ENCODE results near the gene ZNF211. TPM values are rescaled to one million over a fixed set of nuclear protein-coding genes. Genes with fewer than 3 reads are reported as not detected.

ZNF211 gene
- total RNA-seq, 1 experiment from 2014 or later = 6.7 TPM

DNA sequence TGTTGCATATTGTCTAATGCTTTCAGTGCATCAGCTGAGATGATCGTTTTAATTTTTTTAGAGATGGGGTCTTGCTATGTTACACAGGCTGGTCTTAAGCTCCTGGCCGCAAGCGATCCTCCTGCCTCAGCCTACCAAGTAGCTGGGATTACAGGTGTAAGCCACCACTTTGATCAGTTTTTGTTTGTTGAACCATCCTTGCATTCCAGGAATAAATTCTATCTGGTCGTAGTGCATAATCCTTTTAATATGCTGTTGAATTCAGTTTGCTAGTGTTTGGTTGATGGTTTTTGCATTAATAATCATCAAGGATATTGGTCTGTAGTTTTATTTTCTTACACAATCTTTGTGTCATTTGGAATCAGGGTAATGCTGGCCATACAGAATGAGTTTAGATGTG, 4.4 kb downstream of the ZNF211 start:
- CTCF ChIA-PET = no interaction called here
- peaks cover 15 to 23% of the 10 kb centered on the region in 2 experiments for H3K36me3 ChIP-seq (ENCODE audit: control insufficient read depth in 1 of 2, insufficient read depth in 2 of 2, low read length in 2 of 2)
- no peak for TF ChIP-seq ZBTB33 (IDR thresholded peaks at IDR 0.05; ENCODE audit: extremely low read depth, insufficient replicate concordance, low read length)
- no peak for TF ChIP-seq CTCF (IDR thresholded peaks at IDR 0.05 in 2 of 3, conservative IDR thresholded peaks at IDR 0.05 in 1 of 3; ENCODE audit: borderline replicate concordance in 1 of 3, insufficient read depth in 1 of 3, low read depth in 2 of 3, low read length in 2 of 3)
- TF ChIP-seq ZNF274 (IDR thresholded peaks at IDR 0.05; ENCODE audit: low read depth, low read length) = no peak
- TF ChIP-seq SIN3A (IDR thresholded peaks at IDR 0.05; ENCODE audit: low read depth) = no peak
- TF ChIP-seq POLR2A (IDR thresholded peaks at IDR 0.05; ENCODE audit: borderline replicate concordance, extremely low read depth, insufficient read depth, insufficient read length) = no peak
- no peak for TF ChIP-seq TCF7L2 (IDR thresholded peaks at IDR 0.05; ENCODE audit: borderline replicate concordance, extremely low read depth, insufficient read depth, insufficient read length)
- no peak for TF ChIP-seq EGR1 (IDR thresholded peaks at IDR 0.05; ENCODE audit: low read depth)
- no peak for TF ChIP-seq MAX (IDR thresholded peaks at IDR 0.05)
- no peak for TF ChIP-seq EZH2 (IDR thresholded peaks at IDR 0.05)
- no peak for TF ChIP-seq ZFX (IDR thresholded peaks at IDR 0.05)
- TF ChIP-seq SP1 (IDR thresholded peaks at IDR 0.05; ENCODE audit: low read depth) = no peak
- no peak for TF ChIP-seq FOSL1 (IDR thresholded peaks at IDR 0.05; ENCODE audit: low read depth)
- TF ChIP-seq ELF1 (IDR thresholded peaks at IDR 0.05; ENCODE audit: borderline replicate concordance, low read depth) = no peak
- TF ChIP-seq, protein P1, sequence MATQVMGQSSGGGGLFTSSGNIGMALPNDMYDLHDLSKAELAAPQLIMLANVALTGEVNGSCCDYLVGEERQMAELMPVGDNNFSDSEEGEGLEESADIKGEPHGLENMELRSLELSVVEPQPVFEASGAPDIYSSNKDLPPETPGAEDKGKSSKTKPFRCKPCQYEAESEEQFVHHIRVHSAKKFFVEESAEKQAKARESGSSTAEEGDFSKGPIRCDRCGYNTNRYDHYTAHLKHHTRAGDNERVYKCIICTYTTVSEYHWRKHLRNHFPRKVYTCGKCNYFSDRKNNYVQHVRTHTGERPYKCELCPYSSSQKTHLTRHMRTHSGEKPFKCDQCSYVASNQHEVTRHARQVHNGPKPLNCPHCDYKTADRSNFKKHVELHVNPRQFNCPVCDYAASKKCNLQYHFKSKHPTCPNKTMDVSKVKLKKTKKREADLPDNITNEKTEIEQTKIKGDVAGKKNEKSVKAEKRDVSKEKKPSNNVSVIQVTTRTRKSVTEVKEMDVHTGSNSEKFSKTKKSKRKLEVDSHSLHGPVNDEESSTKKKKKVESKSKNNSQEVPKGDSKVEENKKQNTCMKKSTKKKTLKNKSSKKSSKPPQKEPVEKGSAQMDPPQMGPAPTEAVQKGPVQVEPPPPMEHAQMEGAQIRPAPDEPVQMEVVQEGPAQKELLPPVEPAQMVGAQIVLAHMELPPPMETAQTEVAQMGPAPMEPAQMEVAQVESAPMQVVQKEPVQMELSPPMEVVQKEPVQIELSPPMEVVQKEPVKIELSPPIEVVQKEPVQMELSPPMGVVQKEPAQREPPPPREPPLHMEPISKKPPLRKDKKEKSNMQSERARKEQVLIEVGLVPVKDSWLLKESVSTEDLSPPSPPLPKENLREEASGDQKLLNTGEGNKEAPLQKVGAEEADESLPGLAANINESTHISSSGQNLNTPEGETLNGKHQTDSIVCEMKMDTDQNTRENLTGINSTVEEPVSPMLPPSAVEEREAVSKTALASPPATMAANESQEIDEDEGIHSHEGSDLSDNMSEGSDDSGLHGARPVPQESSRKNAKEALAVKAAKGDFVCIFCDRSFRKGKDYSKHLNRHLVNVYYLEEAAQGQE (IDR thresholded peaks at IDR 0.05; ENCODE audit: low read depth) = no peak
- TF ChIP-seq JUND (IDR thresholded peaks at IDR 0.05) = no peak
- no peak for TF ChIP-seq YY1 (IDR thresholded peaks at IDR 0.05; ENCODE audit: extremely low read depth, insufficient replicate concordance, low read depth, low read length)
- TF ChIP-seq CEBPB (IDR thresholded peaks at IDR 0.05; ENCODE audit: low read depth) = no peak

More for the DNA sequence above, 4.4 kb downstream of the ZNF211 start:
- POLR2A ChIA-PET = no interaction called here
- Histone ChIP-seq H3K79me2 (ENCODE audit: insufficient read depth, low read length) (no peaks in the 10 kb centered on the region), H3K4me3 (replicated peaks in 1 of 2; ENCODE audit: low read depth in 1 of 2, low read length in 2 of 2) (no peak overlapping the region), H3K27me3 (ENCODE audit: insufficient read depth, low read length) (no peaks in the 10 kb centered on the region), H4K20me1 (ENCODE audit: insufficient read depth) (no peaks in the 10 kb centered on the region), H3K4me1 (ENCODE audit: control insufficient read depth in 1 of 2, insufficient read depth in 2 of 2, low read length in 2 of 2) (peaks cover 3 to 7% of the 10 kb centered on the region in 2 experiments; a peak in 2 of 4 replicates), H3K9me2 (ENCODE audit: insufficient read depth) (no peaks in the 10 kb centered on the region), H3K9ac (ENCODE audit: low read length) (no peak overlapping the region), H3K27ac (ENCODE audit: low read depth, low read length) (no peak overlapping the region), H2AFZ (ENCODE audit: low read depth, low read length, poor library complexity, severe bottlenecking) (no peak overlapping the region), H3K9me3 (ENCODE audit: control insufficient read depth in 1 of 2, insufficient read depth in 1 of 2, low read depth in 1 of 2, low read length in 2 of 2) (peaks cover 24 to 29% of the 10 kb centered on the region in 2 experiments; a peak in 3 of 4 replicates), H3K4me2 (ENCODE audit: low read length) (no peak overlapping the region)
- intact Hi-C loops (cut with micrococcal nuclease) = loop anchor here (10.0 kb wide), 1 partner anchor 277 kb away; the partner anchor contains the start of gene ZNF417
- RAD21 ChIA-PET (ENCODE audit: low non-redundant PET in 1 of 2, low total read pairs in 2 of 2, uncharacterized antibody in 2 of 2, unreplicated experiment in 2 of 2) = no interaction called here
- ATAC-seq = no peak
- BruUV-seq (replicated peaks) = no TSS peak
- no peak for DNase-seq (ENCODE audit: low read depth, low spot score)

Measured in HCT116 (cell line).